IMR-90 (cell line): ENCODE data around the gene TADA2A. TPM values are rescaled to one million over a fixed set of nuclear protein-coding genes. Genes with fewer than 3 reads are reported as not detected.

ENCODE experiments used
- ATAC-seq: fragments of 200-7000 bp; cut with Tn5 transposase; 2 replicates; pipeline ENCODE4 v1.9.1; 2020; ENCODE audit warnings: low read depth, mild to moderate bottlenecking, moderate library complexity
- BruUV-seq: library from RNA; stranded (reverse); fragments of 400-500 nt; replicated peaks from 2 replicates; lab custom pipeline; 2021; lab: Mats Ljungman, UMichigan
- CTCF ChIA-PET: fragments of 300-600 bp; formaldehyde crosslinking; extraction: SDS; loops from one replicate; lab custom pipeline; 2021; ENCODE audit warnings: antibody characterized with exemption; lab: Yijun Ruan, JAX
- POLR2A ChIA-PET: fragments of 300-600 bp; sonication (Branson Sonifier 250); formaldehyde crosslinking; loops from one replicate; lab custom pipeline; 2022; ENCODE audit warnings: antibody characterized with exemption; ENCODE audit not compliant: unreplicated experiment; lab: Charles Lee
- DNase-seq: peaks from one replicate; pipeline ENCODE4 v3.0.0; 2013
- H2AFZ ChIP-seq: replicated peaks from 2 replicates; pipeline ENCODE3; 2013; ENCODE audit warnings: low read length, mild to moderate bottlenecking; ENCODE audit not compliant: poor library complexity
- H2AK5ac ChIP-seq: 2 replicates; pipeline ENCODE4 v1.6.1; 2013; ENCODE audit warnings: low read depth, low read length, inconsistent platforms
- H2AK9ac ChIP-seq: replicated peaks from 2 replicates; pipeline ENCODE3; 2013; ENCODE audit warnings: mild to moderate bottlenecking, low read depth, low read length, moderate library complexity; ENCODE audit not compliant: poor library complexity
- H2BK120ac ChIP-seq: 2 replicates; pipeline ENCODE4 v1.6.1; 2013; ENCODE audit warnings: low read depth, low read length, inconsistent platforms
- H2BK15ac ChIP-seq: 3 replicates; pipeline ENCODE4 v1.6.1; 2013; ENCODE audit warnings: low read depth, low read length, inconsistent platforms
- H2BK20ac ChIP-seq: 2 replicates; pipeline ENCODE4 v1.6.1; 2013; ENCODE audit warnings: low read depth, mild to moderate bottlenecking, inconsistent platforms, low read length, moderate library complexity
- H2BK5ac ChIP-seq: 2 replicates; pipeline ENCODE4 v1.6.1; 2013; ENCODE audit warnings: mild to moderate bottlenecking, low read depth, low read length, inconsistent platforms; ENCODE audit not compliant: poor library complexity, severe bottlenecking
- H3K14ac ChIP-seq: replicated peaks from 2 replicates; pipeline ENCODE4 v1.6.1; 2013; ENCODE audit warnings: low read depth, low read length, inconsistent platforms
- H3K18ac ChIP-seq: 2 replicates; pipeline ENCODE4 v1.6.1; 2013; ENCODE audit warnings: low read depth, low read length, control low read depth
- H3K23ac ChIP-seq: 2 replicates; pipeline ENCODE4 v1.6.1; 2013; ENCODE audit warnings: low read depth, low read length, inconsistent platforms
- H3K27ac ChIP-seq: 2 replicates; pipeline ENCODE4 v1.5.1; 2013; ENCODE audit warnings: mild to moderate bottlenecking, control low read depth, low read length; ENCODE audit not compliant: insufficient read depth
- H3K27me3 ChIP-seq: 2 replicates; pipeline ENCODE4 v1.6.1; 2013; ENCODE audit warnings: low read length; ENCODE audit not compliant: control insufficient read depth, insufficient read depth
- H3K36me3 ChIP-seq: 2 replicates; pipeline ENCODE4 v1.6.1; 2013; ENCODE audit warnings: low read length, mixed read lengths; ENCODE audit not compliant: control insufficient read depth, insufficient read depth
- H3K4ac ChIP-seq: 2 replicates; pipeline ENCODE4 v1.6.1; 2013; ENCODE audit warnings: low read depth, low read length, inconsistent platforms
- H3K4me1 ChIP-seq: 2 replicates; pipeline ENCODE4 v1.6.1; 2013; ENCODE audit warnings: low read length, mixed read lengths; ENCODE audit not compliant: control insufficient read depth, insufficient read depth
- H3K4me2 ChIP-seq: 2 replicates; pipeline ENCODE4 v1.6.1; 2013; ENCODE audit warnings: low read depth, mild to moderate bottlenecking, control low read depth, low read length, moderate library complexity
- H3K4me3 ChIP-seq: 2 replicates; pipeline ENCODE4 v1.5.1; 2013; ENCODE audit warnings: low read depth, mild to moderate bottlenecking, control low read depth, low read length, moderate library complexity; ENCODE audit not compliant: insufficient read depth
- H3K56ac ChIP-seq: 2 replicates; pipeline ENCODE4 v1.6.1; 2013; ENCODE audit warnings: low read length, inconsistent platforms; ENCODE audit not compliant: insufficient read depth; ENCODE audit errors: extremely low read depth
- H3K79me1 ChIP-seq, 2 experiments: 2 replicates each; pipeline ENCODE4 v1.6.1; 2013; ENCODE audit warnings: low read length in 2 of 2, inconsistent platforms in 1 of 2, low read depth in 1 of 2
- H3K9ac ChIP-seq: 2 replicates; pipeline ENCODE4 v1.6.1; 2013; ENCODE audit warnings: low read depth, low read length, control low read depth
- H3K9me1 ChIP-seq: 2 replicates; pipeline ENCODE4 v1.6.1; 2013; ENCODE audit warnings: low read length, inconsistent platforms; ENCODE audit not compliant: insufficient read depth
- H3K9me3 ChIP-seq: 2 replicates; pipeline ENCODE4 v1.6.1; 2013; ENCODE audit warnings: low read length; ENCODE audit not compliant: control insufficient read depth, insufficient read depth
- H4K20me1 ChIP-seq: 2 replicates; pipeline ENCODE4 v1.6.1; 2013; ENCODE audit warnings: low read length, inconsistent platforms; ENCODE audit not compliant: insufficient read depth
- H4K5ac ChIP-seq: 2 replicates; pipeline ENCODE4 v1.6.1; 2013; ENCODE audit warnings: mild to moderate bottlenecking, low read depth, low read length, control low read depth
- H4K8ac ChIP-seq, 2 experiments: 2 replicates each; pipeline ENCODE4 v1.6.1; 2013; ENCODE audit warnings: low read depth in 2 of 2, low read length in 2 of 2, control low read depth in 1 of 2, inconsistent platforms in 1 of 2
- H4K91ac ChIP-seq: 2 replicates; pipeline ENCODE4 v1.6.1; 2013; ENCODE audit warnings: low read depth, low read length, inconsistent platforms; ENCODE audit not compliant: insufficient read depth
- CEBPB ChIP-seq: IDR thresholded peaks from 2 replicates; pipeline ENCODE4 v1.6.1; 2012; ENCODE audit warnings: low read depth, low read length, improper control_type of control experiment
- CHD1 ChIP-seq: IDR thresholded peaks from 2 replicates; pipeline ENCODE4 v1.6.1; 2012; ENCODE audit warnings: low read depth, low read length, improper control_type of control experiment
- MAFK ChIP-seq: IDR thresholded peaks from 2 replicates; pipeline ENCODE4 v1.6.1; 2012; ENCODE audit warnings: low read depth, low read length, improper control_type of control experiment
- POLR2A ChIP-seq: IDR thresholded peaks from 2 replicates; pipeline ENCODE4 v1.6.1; 2012; ENCODE audit warnings: mild to moderate bottlenecking, low read depth, low read length
- RAD21 ChIP-seq: IDR thresholded peaks from 2 replicates; pipeline ENCODE4 v1.6.1; 2012; ENCODE audit warnings: low read length, improper control_type of control experiment
- WGBS, 2 experiments: methylation state at CpG; one replicate each; pipeline versions ENCODE4 v1.1.5 to v1.1.7; 2013; ENCODE audit warnings: missing lambda C conversion rate in 2 of 2; ENCODE audit not compliant: insufficient read length in 1 of 2; ENCODE audit errors: extremely low coverage in 2 of 2; 5-methylcytosine and 5-hydroxymethylcytosine counted together
- dilution Hi-C: fragments of 300-500 bp; cut with HindIII; formaldehyde crosslinking; loops from one replicate; pipeline ENCODE4 v1.14.3; 2018; ENCODE audit warnings: low sequenced_read_pairs; ENCODE audit not compliant: unreplicated experiment
- in situ Hi-C: fragments of 300-500 bp; cut with MboI; formaldehyde crosslinking; loops from 3 replicates; pipeline ENCODE4 v1.14.3; 2019; ENCODE audit warnings: low sequenced_read_pairs, inconsistent platforms, mixed read lengths
- intact Hi-C: fragments of 100-400 bp; cut with micrococcal nuclease; formaldehyde crosslinking; loops from 2 replicates; pipeline ENCODE4 v1.10.0; 2022
- polyA plus RNA-seq, 3 experiments: library from polyadenylated mRNA; depleted of rRNA; stranded (reverse); fragments of >200 nt; gene quantifications; 2 replicates each; pipeline ENCODE4 v1.2.3, GENCODE V29; 2012; ENCODE audit warnings: low replicate concordance in 1 of 3
- total RNA-seq: library from RNA; depleted of rRNA; stranded (reverse); fragments of >200 nt; gene quantifications from 2 replicates; pipeline ENCODE4 v1.2.3, GENCODE V29; 2012
- TF ChIP-seq, protein P1 (sequence below): conservative IDR thresholded peaks from 2 replicates; pipeline ENCODE4 v1.5.1; 2012; ENCODE audit warnings: mild to moderate bottlenecking, low read depth, low read length, improper control_type of control experiment

The TADA2A gene
- total and polyA plus RNA-seq, 2 of the 4 experiments (the other 2 are of a cell fraction) = 13.1 to 19.7 TPM

DNA sequence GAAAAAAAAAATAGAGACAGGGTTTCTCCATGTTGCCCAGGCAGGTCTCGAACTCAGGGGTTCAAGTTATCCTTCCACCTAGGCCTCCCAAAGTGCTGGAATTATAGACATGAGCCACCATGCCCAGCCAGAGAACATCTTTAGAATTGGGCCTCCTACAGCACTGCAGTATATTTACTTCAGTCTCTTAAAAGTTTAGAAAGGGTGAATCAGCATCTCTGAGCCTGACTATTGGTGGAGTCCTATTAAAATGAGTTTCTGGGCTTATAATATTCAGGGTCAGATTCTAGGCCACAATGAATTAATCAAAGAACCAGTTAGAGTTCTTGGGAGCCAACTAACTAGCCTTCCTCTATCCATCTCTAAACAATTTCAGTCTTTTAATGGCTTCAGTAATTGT, 22.8 kb downstream of the TADA2A start:
- Histone ChIP-seq H2AK5ac (no peak overlapping the region), H3K18ac (no peak overlapping the region), H2BK15ac (no peak overlapping the region), H4K5ac (no peak overlapping the region), H3K4me3 (no peak overlapping the region), H3K36me3 (peaks cover 29% of the 10 kb centered on the region), H3K9ac (no peak overlapping the region), H2AFZ (no peak overlapping the region), H3K27ac (no peak overlapping the region), H2AK9ac (no peak overlapping the region), H3K9me3 (no peaks in the 10 kb centered on the region), H2BK5ac (no peak overlapping the region), H3K27me3 (no peaks in the 10 kb centered on the region), H3K14ac (no peak overlapping the region; the same call in 1 of the 2 replicates), H4K8ac (no peak overlapping the region), H3K23ac (no peak overlapping the region), H2BK120ac (no peak overlapping the region), H3K79me1 (peaks cover 13 to 42% of the 10 kb centered on the region in 2 experiments), H2BK20ac (no peak overlapping the region), H4K91ac (no peak overlapping the region), H3K9me1 (no peaks in the 10 kb centered on the region; the same call in 1 of the 2 replicates), H3K4me2 (no peak overlapping the region), H3K56ac (no peak overlapping the region), H3K4ac (no peak overlapping the region), H3K4me1 (no peaks in the 10 kb centered on the region; the same call in 1 of the 2 replicates), H4K20me1 (no peaks in the 10 kb centered on the region)
- ChIA-PET CTCF (interaction anchor here (0.9 kb wide), 1 partner anchor 16 kb away, joined by 3 read pairs; no protein-coding TSS in a partner anchor), POLR2A (no interaction called here)
- no CpG with 5 or more reads among the region's 1 CpG for WGBS, 2 experiments
- ATAC-seq (peak; percentile 87), DNase-seq (peak; percentile 43)
- dilution Hi-C loops = no loop called here
- intact Hi-C loops = no loop called here
- TF ChIP-seq CHD1 (no peak), RAD21 (no peak), POLR2A (no peak), CEBPB (no peak), MAFK (no peak)
- TF ChIP-seq, protein P1, sequence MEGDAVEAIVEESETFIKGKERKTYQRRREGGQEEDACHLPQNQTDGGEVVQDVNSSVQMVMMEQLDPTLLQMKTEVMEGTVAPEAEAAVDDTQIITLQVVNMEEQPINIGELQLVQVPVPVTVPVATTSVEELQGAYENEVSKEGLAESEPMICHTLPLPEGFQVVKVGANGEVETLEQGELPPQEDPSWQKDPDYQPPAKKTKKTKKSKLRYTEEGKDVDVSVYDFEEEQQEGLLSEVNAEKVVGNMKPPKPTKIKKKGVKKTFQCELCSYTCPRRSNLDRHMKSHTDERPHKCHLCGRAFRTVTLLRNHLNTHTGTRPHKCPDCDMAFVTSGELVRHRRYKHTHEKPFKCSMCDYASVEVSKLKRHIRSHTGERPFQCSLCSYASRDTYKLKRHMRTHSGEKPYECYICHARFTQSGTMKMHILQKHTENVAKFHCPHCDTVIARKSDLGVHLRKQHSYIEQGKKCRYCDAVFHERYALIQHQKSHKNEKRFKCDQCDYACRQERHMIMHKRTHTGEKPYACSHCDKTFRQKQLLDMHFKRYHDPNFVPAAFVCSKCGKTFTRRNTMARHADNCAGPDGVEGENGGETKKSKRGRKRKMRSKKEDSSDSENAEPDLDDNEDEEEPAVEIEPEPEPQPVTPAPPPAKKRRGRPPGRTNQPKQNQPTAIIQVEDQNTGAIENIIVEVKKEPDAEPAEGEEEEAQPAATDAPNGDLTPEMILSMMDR = no peak
- no TSS peak for BruUV-seq
- in situ Hi-C loops = no loop called here
